Midbrain (tissue), 1 donor: ENCODE measurements around the gene SPON1.
"Not testable (repeated sequence)": the region's sequence is repeated elsewhere in the genome, so short reads cannot be mapped to it uniquely, and the experiment has no call there.

ENCODE experiments used
- DNase-seq: peaks from one replicate; lab custom pipeline; 2025; lab: John Stamatoyannopoulos, UW

The SPON1 gene

GRCh38 chr11:14124886-14125285 lies 162.4 kb downstream of the SPON1 start:
- DNase-seq = peak; percentile 50

GRCh38 chr11:14125529-14125928 lies 163.0 kb downstream of the SPON1 start:
- DNase-seq = no peak

- no peak for DNase-seq
Observed at GRCh38 chr11:14127679-14128078, 165.2 kb downstream of the SPON1 start.

GRCh38 chr11:14132312-14132711 lies 169.8 kb downstream of the SPON1 start:
- no peak for DNase-seq

GRCh38 chr11:14133381-14133780 lies 170.9 kb downstream of the SPON1 start:
- no peak for DNase-seq

GRCh38 chr11:14136561-14136960 lies 174.0 kb downstream of the SPON1 start:
- DNase-seq = no peak

GRCh38 chr11:14137284-14137683 lies 174.8 kb downstream of the SPON1 start:
- DNase-seq = no peak

- DNase-seq = no peak
Observed at GRCh38 chr11:14140991-14141390, 178.5 kb downstream of the SPON1 start.

- no peak for DNase-seq
Observed at GRCh38 chr11:14141676-14142075, 179.2 kb downstream of the SPON1 start.

- no peak for DNase-seq
Observed at GRCh38 chr11:14144934-14145333, 182.4 kb downstream of the SPON1 start.

- peak; percentile 11 for DNase-seq
Observed at GRCh38 chr11:14148653-14149273, 186.2 kb downstream of the SPON1 start.

GRCh38 chr11:14149683-14150082 lies 187.2 kb downstream of the SPON1 start:
- no peak for DNase-seq

GRCh38 chr11:14150878-14151277 lies 188.4 kb downstream of the SPON1 start:
- no peak for DNase-seq

GRCh38 chr11:14154103-14154502 lies 191.6 kb downstream of the SPON1 start:
- DNase-seq = not testable (repeated sequence)

GRCh38 chr11:14158393-14158792 lies 195.9 kb downstream of the SPON1 start:
- no peak for DNase-seq

GRCh38 chr11:14163576-14163975 lies 201.1 kb downstream of the SPON1 start:
- DNase-seq = no peak

GRCh38 chr11:14173679-14174078 lies 211.2 kb downstream of the SPON1 start:
- not testable (repeated sequence) for DNase-seq

- DNase-seq = no peak
Observed at GRCh38 chr11:14179116-14179820, 216.7 kb downstream of the SPON1 start.

- DNase-seq = no peak
Observed at GRCh38 chr11:14181121-14181520, 218.6 kb downstream of the SPON1 start.

- DNase-seq = no peak
Observed at GRCh38 chr11:14182833-14183364, 220.4 kb downstream of the SPON1 start.

- no peak for DNase-seq
Observed at GRCh38 chr11:14184028-14184940, 221.8 kb downstream of the SPON1 start.

- DNase-seq = no peak
Observed at GRCh38 chr11:14185461-14185860, 222.9 kb downstream of the SPON1 start.
